ENCODE measurements around the gene SUGCT.
A peak's percentile ranks its signal among the peaks of the same experiment; 100 is the strongest.
"Not testable (repeated sequence)": the region's sequence is repeated elsewhere in the genome, so short reads cannot be mapped to it uniquely, and the experiment has no call there.

Gene SUGCT

GRCh38 chr7:40268810-40269209 is 134.0 kb downstream of the SUGCT start:
- not testable (repeated sequence) for H3K27me3 ChIP-seq (ENCODE audit: insufficient read depth, poor library complexity, severe bottlenecking); H3K4me3 ChIP-seq (replicated peaks; ENCODE audit: insufficient read depth, low read length)
- peak; percentile 0 to 76 for DNase-seq (ENCODE audit: low read depth in 1 of 2, low spot score in 1 of 2)
- H3K27ac ChIP-seq (replicated peaks): peak overlapping the region; percentile 55
- TF ChIP-seq SPI1 (IDR thresholded peaks at IDR 0.05; ENCODE audit: borderline replicate concordance, low read depth): peak; percentile 98

DNA sequence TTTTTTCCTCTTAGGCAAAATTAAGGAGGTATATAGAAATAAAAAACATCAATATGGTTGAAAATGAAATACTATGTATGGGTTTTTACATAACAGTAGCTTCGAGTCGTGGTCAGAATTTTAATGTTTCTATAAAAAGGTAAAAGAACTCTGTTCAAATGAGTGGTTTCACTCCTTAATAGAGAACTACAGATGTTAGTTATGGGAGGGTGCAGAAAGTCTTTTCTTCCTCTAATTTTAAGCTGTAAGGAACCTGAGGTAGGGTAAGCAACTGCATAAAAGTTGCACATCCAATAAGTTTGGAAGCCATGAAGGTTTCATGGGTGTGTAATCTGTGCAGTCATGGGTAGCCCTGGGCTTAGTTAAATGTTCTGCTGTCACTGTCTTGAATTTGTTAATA is 141.3 kb downstream of the SUGCT start:
- TF ChIP-seq GABPA (IDR thresholded peaks at IDR 0.05; ENCODE audit: low read depth): no peak
- TF ChIP-seq, protein P1, sequence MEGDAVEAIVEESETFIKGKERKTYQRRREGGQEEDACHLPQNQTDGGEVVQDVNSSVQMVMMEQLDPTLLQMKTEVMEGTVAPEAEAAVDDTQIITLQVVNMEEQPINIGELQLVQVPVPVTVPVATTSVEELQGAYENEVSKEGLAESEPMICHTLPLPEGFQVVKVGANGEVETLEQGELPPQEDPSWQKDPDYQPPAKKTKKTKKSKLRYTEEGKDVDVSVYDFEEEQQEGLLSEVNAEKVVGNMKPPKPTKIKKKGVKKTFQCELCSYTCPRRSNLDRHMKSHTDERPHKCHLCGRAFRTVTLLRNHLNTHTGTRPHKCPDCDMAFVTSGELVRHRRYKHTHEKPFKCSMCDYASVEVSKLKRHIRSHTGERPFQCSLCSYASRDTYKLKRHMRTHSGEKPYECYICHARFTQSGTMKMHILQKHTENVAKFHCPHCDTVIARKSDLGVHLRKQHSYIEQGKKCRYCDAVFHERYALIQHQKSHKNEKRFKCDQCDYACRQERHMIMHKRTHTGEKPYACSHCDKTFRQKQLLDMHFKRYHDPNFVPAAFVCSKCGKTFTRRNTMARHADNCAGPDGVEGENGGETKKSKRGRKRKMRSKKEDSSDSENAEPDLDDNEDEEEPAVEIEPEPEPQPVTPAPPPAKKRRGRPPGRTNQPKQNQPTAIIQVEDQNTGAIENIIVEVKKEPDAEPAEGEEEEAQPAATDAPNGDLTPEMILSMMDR (IDR thresholded peaks at IDR 0.05; ENCODE audit: insufficient read depth, low read length): no peak
- no peak for TF ChIP-seq REST (IDR thresholded peaks at IDR 0.05; ENCODE audit: insufficient replicate concordance, low read depth)
- TF ChIP-seq POLR2AphosphoS5 (IDR thresholded peaks at IDR 0.05; ENCODE audit: low read depth): no peak
- TF ChIP-seq SPI1 (IDR thresholded peaks at IDR 0.05; ENCODE audit: borderline replicate concordance, low read depth): no peak
- Histone ChIP-seq H3K27me3 (ENCODE audit: insufficient read depth, poor library complexity, severe bottlenecking) (no peaks in the 10 kb centered on the region), H3K4me3 (replicated peaks; ENCODE audit: insufficient read depth, low read length) (no peak overlapping the region), H3K27ac (replicated peaks) (no peak overlapping the region)
- DNase-seq (ENCODE audit: low read depth in 1 of 2, low spot score in 1 of 2): no peak

- Histone ChIP-seq H3K27ac (replicated peaks) (no peak overlapping the region), H3K4me3 (replicated peaks; ENCODE audit: insufficient read depth, low read length) (no peak overlapping the region), H3K27me3 (ENCODE audit: insufficient read depth, poor library complexity, severe bottlenecking) (no peaks in the 10 kb centered on the region)
- no peak for DNase-seq (ENCODE audit: low read depth in 1 of 2, low spot score in 1 of 2)
- TF ChIP-seq GABPA (IDR thresholded peaks at IDR 0.05; ENCODE audit: low read depth): no peak
- TF ChIP-seq SPI1 (IDR thresholded peaks at IDR 0.05; ENCODE audit: borderline replicate concordance, low read depth): no peak
- TF ChIP-seq, protein P1 (IDR thresholded peaks at IDR 0.05; ENCODE audit: insufficient read depth, low read length): no peak
- no peak for TF ChIP-seq REST (IDR thresholded peaks at IDR 0.05; ENCODE audit: insufficient replicate concordance, low read depth)
- TF ChIP-seq POLR2AphosphoS5 (IDR thresholded peaks at IDR 0.05; ENCODE audit: low read depth): no peak
Measured at GRCh38 chr7:40279991-40280390, 145.2 kb downstream of the SUGCT start.

DNA sequence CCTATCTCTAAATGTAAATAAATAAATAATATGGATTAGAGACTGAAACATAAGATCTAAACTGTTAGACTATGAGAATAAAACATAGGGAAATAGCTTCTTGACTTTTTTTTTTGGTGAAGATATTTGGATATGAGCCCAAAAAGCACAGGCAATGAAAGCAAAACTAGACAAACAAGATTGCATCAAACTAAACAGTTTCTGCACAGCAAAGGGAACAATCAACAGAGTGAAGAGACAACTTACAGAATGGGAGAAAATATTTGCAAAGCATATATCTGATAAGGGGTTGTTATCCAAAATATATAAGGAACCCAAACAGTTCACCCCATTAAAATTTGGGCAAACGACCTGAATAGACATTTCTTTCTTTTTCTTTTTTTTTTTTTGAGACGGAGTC is 148.1 kb downstream of the SUGCT start:
- TF ChIP-seq, protein P1 (IDR thresholded peaks at IDR 0.05; ENCODE audit: insufficient read depth, low read length): no peak
- no peak for TF ChIP-seq POLR2AphosphoS5 (IDR thresholded peaks at IDR 0.05; ENCODE audit: low read depth)
- TF ChIP-seq SPI1 (IDR thresholded peaks at IDR 0.05; ENCODE audit: borderline replicate concordance, low read depth): no peak
- TF ChIP-seq GABPA (IDR thresholded peaks at IDR 0.05; ENCODE audit: low read depth): no peak
- TF ChIP-seq REST (IDR thresholded peaks at IDR 0.05; ENCODE audit: insufficient replicate concordance, low read depth): no peak
- no peak overlapping the region for H3K27ac ChIP-seq (replicated peaks)
- H3K4me3 ChIP-seq (replicated peaks; ENCODE audit: insufficient read depth, low read length): no peak overlapping the region
- no peaks in the 10 kb centered on the region for H3K27me3 ChIP-seq (ENCODE audit: insufficient read depth, poor library complexity, severe bottlenecking)
- DNase-seq (ENCODE audit: low read depth in 1 of 2, low spot score in 1 of 2): no peak
